GM19468 (cell line): ENCODE results near the gene FAM53A.
"Not testable (repeated sequence)": the region's sequence is repeated elsewhere in the genome, so short reads cannot be mapped to it uniquely, and the experiment has no call there.

ENCODE experiments used
- ATAC-seq: cut with Tn5 transposase; IDR thresholded peaks from one replicate; pipeline ENCODE4 v1.9.1; 2021; ENCODE audit warnings: mild to moderate bottlenecking, moderate library complexity, moderate number of reproducible peaks; ENCODE audit not compliant: unreplicated experiment; ENCODE audit errors: extremely low read depth

Gene FAM53A

DNA sequence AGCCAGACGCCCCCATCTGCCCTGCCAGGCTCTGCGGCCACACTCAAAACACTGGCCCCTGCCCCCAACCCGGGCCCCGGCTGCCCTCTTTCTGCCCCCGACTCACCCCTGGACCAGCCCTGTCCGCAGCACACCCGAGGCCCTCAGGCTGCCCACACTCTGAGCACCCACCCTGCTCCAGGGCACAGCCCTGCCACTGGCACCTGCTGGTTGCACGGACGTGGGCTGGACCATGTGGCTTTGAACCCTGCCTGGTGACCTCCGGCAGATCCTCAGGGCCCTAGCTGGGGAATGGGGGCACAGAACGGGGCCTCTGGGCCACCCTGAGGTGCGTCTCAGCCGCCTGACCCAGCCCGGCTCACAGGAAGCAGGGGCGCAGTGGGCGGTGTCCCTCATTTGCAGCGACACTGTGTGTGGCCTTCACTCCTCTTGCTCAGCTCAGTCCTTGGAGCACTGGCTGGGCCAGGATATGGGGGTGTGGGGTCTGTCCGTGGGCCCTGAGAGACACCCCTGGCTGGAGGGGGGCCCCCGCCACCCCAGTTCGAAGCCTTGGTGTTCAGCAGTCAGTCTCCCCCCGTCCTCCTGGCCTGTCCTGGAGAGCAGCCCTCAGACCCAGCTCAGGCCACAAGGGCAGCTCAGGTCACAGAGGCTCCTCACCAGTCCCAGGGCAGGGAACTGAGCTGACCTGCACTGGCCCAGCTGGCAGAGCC lies 73.2 kb downstream of the FAM53A start:
- no peak for ATAC-seq

DNA sequence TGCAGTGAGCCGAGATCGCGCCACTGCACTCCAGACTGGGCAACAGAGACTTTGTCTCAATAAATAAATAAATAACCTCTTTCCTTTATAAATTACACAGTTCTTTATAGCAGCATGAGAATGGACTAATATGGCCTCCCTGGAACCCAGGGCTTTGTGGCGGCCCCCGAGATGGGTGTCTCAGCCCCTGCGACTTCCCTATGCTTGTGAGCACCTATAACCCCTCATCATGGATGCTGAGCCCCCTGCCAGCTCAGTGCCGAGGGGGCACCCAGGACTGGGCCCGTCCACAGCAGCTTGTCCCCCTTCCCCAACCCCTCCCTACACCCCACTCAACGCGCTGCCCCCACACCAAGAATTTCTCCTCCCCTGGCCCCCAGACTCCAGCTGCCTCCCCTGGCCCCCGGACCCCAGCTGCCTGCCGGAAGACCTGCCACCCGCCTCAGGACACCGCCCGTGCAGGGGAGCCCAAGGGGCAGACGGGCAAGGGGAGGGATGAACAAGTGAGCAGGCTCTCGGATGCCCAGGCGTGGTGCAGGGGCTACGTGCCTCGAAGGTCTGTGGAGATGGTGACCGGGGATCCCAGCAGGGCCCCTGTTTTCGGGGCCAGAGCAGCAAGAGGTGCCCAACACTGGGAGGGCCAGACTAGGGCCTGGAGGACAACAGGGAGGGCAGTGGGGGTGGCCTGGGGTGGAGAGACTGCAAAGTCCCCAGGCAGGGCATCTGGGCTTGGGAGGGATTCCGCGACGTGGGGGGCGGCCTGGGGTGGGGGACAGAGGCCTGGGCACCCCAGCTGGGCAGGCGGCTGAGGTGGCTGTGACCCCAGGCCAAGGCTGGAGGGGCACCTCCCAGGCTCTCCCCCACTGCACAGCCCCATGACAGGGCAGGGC lies 74.0 kb downstream of the FAM53A start:
- ATAC-seq = no peak

DNA sequence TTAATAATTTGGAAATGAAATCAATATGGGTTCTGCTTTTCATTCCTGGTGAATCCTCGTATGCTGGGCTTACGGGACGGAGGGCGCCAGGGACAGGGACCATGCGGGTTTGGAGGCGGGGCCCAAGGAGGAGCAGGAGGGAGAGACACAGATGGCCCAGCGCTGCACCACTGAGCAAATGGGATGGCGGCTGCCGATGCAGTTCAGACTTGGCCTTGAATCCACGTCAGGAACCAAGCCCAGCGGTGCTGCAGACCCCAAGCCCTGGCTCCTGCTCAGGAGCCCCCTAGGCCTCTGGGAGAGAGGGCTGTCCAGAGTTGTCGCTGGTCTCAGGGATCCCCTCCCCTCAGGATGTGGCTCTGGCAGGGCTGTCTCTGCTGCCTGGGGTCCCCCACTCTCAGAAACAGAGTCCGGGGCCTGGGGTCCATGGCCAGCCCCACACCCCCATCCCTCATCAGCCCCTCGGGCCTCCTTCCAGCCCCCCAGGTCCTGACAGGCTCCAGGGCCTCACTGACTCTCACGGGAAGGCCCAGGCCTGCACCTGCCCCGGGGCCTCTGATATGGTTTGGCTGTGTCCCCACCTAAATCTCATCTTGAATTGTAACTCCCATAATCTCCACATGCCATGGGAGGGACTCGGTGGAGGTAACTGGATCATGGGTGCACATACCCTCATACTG lies 75.2 kb downstream of the FAM53A start:
- ATAC-seq = no peak

DNA sequence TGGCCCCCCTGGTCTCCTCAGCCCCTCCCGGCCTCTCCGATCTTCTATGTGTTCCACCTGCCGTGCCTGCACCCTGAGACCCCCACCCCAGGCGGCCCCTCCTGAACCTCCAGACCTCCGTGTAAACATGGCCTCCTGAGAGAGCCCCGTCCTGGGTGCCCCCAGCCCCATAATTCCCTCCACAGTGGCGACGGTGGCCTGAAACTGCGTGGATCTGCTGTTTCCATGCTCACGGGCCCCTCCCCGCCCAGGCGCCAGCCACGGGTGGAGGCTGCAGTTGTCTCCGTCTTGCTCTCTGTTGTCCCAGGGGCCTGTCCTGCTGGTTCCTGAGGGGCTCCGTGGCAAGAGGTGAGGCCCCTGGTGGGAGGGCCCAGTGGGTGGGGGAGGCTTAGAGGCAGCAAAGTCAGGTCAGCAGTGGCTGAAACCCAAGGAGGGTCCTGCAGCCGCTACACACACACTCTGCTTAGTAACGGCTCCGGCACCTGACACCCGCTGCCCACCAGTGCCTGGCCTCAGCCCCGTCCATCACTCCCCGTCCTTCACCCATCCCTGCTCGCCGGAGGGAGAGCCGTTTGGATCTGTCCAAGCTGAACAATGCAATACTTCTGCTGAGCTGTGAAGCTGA lies 75.8 kb downstream of the FAM53A start:
- ATAC-seq = no peak

DNA sequence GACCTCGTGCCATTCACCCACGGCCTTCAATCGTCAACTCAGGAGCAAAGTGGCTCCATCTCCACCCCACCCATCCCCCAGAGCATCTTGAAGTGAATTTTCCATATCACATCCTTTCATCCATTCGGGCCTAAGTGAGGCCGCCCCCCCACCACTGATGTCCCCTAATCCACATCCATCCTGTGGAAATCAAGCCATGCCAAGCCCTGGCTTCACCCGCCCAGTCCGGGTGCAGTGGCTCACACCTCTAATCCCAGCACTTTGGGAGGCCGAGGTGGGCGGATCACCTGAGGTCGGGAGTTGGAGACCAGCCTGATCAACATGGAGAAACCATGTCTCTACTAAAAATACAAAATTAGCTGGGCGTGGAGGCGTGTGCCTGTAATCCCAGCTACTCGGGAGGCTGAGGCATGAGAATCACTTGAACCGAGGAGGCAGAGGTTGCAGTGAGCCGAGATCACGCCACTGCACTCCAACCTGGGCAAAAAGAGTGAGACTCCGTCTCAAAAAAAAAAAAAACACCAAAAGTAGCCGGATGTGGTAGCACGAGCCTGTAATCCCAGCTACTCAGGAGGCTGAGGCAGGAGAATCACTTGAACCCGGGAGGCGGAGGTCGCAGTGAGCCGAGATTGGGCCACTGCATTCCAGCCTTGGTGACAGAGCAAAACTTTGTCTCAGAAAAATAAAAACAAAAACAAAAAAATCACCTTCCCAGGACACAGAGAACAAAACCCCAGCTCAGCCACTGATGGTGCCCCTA lies 76.5 kb downstream of the FAM53A start:
- ATAC-seq = not testable (repeated sequence)

DNA sequence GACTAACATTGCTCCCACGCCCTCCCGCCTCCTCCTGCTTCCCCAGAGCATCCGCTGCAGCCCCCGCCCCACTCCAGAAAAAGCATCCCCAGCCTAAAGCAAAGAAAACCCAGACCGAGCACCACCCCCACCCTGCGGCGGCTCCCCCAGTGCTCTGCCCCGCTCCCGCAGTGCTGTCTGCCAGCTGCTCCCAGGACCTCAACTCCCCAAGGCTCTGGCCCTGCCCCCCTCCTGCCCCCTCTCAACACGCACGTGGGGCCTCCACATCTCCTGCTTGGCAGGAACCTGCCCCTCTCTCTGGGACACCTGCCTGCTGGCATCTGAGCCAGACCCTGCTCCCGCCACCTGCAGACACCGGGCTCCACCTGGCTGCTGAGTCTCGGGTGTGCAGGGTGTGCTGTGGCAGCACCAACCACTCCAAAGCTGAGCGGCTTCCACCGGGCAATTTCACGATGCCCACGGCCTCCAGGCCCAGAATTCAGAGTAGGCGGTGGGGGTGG lies 79.4 kb downstream of the FAM53A start:
- ATAC-seq = no peak

GRCh38 chr4:1604181-1604705 lies 79.9 kb downstream of the FAM53A start:
- ATAC-seq = no peak

DNA sequence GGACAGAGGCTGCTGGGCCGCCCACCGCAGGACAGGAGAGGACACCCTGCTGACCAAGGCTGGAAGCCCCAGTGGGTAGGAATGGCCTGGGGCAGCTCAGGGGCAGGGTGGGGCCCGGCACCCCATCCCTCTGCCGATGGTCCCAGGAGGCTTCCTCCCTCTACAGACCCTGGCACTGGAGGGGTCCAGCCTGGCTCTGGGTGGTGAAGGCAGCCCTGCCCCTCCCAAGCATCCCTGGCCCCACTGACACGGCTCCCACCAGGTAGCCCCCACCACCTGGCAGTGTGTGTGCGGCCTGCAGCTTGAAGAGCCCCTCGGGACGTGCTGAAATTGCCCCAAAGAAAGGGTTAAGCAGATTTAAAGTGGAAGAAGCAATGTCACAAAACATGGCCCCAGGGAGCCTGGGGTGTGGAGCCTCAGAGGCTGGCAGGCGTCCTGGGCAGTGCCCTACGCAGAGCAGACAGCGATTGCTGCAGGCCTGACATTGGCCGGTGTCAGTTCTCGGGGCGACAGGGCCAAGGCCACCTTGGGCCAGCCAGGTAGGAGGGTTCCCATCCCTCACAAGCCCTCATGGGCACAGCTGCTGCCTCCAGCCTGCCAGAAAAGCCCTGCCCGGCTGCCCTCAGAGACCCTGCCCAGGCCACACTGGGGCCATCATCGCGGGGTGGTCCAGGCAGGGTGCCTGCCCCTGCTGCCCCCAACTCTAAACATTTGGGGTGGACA lies 80.5 kb downstream of the FAM53A start:
- no peak for ATAC-seq

GRCh38 chr4:1602655-1603412 lies 81.3 kb downstream of the FAM53A start:
- no peak for ATAC-seq

- no peak for ATAC-seq
Measured at GRCh38 chr4:1601852-1602654, 82.1 kb downstream of the FAM53A start.

- ATAC-seq = no peak
Measured at GRCh38 chr4:1601533-1601835, 82.6 kb downstream of the FAM53A start.

- ATAC-seq = no peak
Measured at GRCh38 chr4:1600811-1601532, 83.1 kb downstream of the FAM53A start.

DNA sequence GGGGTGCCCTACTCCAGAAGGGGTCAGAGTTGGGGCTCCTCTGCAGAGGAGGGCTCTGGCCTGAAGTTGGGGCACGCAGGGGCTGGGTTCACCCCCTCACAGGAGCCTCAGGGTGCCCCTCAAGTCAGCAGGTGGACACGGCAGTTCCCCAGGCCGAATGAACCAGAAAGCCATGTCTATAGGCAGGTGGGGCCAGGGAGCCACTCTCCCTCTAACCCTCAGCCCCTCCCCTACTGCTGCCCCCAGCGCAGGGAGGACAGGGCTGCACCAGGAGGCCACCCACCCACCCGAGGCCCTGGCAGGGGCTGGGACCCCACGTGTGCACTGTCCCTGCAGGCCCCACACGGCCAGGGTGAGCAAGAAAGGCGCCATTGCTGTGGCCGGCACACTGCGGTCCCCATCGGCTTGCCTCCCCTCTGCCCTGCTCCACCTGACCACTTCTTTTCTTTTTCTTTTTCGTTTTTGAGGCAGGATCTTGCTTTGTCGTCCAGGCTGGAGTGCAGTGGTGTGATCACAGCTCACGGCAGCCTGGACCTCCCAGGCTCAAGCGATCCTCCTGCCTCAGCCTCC lies 83.8 kb downstream of the FAM53A start:
- ATAC-seq = no peak

DNA sequence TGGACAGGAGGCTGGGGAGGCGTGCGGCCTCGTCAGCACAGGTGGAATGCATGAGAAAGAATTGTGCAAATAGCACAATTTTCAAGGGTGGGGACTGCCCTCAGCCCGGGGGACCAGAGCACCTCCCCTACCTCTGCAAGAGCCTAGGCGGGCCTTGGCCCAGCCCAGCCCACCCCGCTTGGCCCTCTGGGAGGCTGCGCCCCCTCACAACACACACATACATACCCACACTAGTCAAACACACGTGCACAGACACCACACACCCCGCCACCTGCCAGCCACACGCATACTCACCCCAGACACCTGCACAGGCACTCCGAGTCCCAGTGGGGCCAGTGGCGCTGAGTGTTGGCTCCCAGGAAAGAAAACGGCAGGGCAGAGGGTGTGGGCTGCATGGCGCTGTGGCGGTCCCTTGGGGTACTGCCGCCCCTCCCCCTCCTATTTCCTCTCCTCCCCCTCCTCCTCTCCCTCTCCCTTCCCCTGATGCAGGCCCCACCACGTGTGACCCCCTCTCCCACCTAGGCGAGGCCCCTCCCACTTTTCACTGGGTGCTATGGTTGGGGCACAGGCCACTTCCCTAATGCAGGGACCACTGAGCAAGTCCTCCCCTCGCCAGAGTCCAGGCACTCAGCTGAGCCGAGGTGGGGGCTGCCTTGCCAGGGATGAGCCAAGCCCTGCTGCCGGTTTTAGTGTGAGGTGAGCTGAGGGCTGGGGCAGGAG lies 84.5 kb downstream of the FAM53A start:
- ATAC-seq = no peak

DNA sequence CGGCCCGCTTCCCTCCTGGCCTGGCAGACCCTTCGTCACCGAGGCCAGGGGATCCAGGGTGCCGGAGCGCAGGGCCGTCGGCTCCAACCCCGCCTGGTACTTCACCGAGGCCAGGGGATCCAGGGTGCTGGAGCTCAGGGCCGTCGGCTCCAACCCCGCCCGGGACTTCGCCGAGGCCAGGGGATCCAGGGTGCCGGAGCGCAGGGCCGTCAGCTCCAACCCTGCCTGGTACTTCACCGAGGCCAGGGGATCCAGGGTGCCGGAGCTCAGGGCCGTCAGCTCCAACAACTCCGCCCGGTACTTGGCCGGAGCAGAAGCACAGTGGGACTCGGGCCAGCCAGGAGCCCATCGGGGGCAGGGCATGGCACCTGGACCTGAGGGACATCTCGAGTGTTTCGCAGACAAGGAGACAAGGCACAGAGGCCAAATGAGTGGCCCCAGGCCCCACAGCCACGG lies 85.1 kb downstream of the FAM53A start:
- no peak for ATAC-seq
